NOMO-1 (cell line): ENCODE results near the gene ARID2.

ENCODE experiments used
- DNase-seq, 2 experiments: peaks; one replicate each; lab custom pipeline; 2025; ENCODE audit not compliant: unreplicated experiment in 2 of 2; lab: John Stamatoyannopoulos, UW

Gene ARID2

DNA sequence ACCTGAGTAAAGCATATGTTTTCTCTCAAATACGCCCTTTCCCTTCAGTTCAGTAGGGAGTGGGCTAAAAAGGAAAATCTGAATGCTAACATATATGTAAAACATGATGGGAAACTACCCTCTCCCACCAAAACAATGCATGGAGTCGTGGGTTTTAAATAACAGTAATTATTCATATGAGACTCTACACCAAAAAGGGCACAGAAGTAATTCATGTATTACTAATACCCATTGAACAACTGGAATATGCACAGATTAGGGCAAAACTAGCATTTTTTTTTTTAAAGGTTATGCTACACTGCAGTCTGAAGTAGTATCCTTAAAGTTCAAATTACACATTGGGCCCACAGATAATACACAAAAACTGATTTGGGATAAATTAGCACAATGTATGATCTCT lies 8.1 kb upstream of the ARID2 start:
- DNase-seq: no peak

GRCh38 chr12:45721954-45722353 lies 7.6 kb upstream of the ARID2 start:
- no peak for DNase-seq

- peak in 1 of 2 experiments; percentile 74 for DNase-seq
Observed at GRCh38 chr12:45725631-45726602, 3.6 kb upstream of the ARID2 start.

DNA sequence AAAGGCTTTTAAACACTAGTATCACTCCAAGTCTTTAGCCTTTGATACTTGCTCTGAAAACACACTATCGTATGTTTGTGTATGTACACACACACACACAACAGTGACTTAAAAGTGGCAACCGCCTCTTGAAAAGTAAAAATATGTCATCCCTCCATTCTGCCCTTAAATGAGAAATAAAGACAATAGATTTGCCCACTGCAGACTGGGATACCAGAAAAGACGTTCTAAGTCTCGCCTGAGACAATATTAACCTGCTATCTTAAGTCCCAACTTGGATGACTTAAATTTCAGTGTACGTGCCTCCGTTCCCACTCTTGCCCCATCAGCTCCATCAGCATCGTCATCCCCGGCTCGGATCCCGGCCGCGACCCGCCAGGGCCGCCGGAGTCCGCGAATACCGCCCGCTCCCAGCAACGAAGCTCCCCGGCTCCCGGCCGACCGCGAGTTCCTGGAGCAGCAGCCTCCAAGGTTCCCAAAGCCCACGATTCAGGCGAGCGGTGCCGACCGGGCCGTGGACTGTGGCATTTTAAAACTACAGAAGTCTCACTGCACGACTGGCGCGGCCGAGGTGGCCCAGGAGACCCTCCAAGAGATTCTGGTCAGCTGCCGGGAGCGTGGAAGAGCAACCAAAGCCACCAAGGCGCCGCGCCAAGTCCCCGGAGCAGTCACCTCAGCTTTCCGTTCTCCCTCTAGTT lies 2.8 kb upstream of the ARID2 start:
- no peak for DNase-seq

DNA sequence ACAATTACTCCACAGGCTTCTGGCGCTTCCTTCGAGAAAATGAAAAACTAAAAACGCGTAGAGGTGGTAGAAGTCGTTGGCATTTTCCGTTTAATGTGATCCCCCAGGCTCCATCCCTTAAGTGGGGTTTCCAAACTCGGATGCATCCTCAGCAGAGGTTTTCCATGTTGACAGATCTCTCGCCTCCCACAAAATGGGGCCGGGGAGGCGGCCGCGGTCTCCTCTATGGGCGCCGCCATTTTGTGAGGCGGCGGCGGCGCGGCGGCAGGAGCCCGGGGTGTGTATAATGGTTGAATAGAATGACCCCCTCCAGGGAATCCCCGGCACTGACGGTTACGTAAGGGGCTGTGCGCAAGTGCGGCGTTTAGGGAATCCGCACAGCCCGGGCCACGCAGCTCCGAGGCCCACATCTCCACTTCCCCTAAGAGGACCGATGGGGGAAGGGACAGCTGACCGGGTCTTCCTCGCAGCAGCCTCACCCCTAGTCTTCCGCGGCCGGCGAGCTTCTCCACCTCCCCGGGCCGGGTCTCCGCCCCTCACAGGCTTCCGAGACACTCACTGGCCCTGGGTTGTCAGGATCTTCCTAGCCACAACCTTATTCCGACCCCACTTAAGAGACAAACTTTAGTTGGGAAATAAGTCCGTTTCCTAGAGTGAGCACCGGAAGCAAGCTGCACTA lies 2.1 kb upstream of the ARID2 start:
- DNase-seq: peak; percentile 98 to 99

DNA sequence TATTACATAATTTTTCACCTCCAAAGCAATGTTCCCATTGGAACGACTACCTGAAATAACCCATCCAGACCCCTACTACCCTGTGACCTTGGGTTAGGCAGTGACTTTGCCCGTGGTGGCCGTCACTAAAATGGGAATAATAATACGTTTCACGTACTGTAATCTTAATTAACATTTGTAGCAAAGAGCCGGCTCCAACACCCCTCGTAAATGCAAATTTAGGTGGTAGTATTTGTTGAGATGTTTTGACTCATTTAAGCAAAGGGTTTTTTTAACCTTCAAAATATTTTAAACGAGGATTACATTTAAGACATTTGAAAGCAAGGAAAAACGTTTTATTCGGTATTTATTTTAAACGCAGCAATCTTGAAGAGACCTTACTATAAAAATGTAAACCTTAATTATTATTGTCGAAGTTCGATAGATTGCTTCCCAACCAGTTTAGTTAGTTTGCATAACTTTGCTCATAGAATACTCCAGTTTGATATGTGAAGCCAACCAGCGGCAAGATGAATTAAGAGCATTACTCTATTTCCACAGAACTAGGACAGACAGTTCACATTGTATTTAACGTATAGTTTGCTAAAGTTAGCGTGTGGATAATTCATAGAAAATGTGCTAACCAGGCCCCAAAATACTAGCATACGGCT lies 1.4 kb upstream of the ARID2 start:
- no peak for DNase-seq

DNA sequence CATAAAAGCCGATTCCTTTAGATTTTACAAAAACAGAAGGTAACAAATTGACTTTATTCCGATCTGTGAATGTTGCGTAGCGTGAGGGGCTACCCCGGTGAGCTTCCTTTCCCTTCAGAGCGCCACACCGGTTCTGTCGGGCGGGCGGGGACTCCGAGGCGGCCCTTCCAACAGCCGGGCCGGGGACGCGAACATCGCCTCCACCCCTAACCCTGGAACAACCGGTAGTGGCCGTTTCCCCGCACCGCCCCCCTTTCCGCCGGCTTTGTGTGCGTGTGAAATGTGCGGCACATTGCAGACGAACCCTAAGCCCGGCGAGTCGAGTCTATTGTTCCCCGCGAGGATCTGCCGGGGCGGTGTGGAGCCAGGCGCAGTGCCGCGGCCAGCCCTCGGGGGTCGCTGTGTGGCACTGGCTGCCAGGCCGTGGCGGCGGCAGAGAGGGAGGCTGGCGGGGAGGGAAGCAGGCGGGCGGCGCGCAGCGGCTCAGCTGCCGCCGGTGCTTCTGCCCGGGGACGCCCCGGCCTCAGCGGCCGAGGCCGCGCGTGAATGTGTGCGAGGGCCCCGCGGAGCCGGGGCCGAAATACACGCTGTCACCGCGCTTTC lies 775 bp upstream of the ARID2 start:
- DNase-seq: peak; percentile 91 to 98

- no peak for DNase-seq
Observed at GRCh38 chr12:45730084-45730347, 510 bp downstream of the ARID2 start.

DNA sequence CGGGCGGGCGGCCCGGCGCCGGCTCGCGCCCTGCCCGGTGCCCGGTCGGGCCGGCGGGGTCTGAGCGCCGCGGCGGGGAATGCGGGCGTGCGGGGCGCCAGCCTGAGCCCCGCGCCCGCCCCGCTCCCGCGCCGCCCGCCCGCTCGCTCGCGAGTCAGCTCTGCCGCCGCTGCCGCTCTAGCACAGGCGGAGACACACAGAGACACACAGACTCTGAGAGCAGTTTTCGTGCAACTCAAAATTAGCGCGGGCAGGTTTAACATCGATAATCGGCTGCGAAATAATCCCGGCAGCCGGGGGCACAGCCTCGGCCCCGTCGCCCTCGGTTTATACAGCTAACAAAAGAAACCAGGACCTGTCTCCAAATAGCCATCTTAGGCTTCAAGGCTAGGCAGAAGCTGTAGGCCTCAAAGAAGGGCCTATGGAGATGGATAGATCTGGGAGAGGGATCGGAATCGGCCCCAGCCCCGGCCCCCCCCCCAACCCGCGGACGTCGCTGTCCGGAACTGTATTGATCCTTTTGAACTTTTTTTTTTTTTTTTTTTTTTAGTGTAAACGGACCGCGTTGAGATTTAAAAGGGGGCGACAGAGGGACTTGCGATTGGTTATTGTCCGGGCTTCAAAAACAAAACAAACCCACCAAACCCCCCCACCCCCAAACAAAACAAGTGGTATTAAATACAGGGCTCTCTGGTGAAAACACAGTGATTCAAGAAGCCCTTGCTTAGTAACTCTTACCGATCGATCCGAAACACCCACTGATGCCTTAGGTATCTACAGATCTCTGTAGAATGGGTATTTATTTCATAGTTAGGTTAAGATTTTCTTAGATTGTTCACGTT lies 1.1 kb downstream of the ARID2 start:
- peak in 1 of 2 experiments; percentile 56 for DNase-seq

DNA sequence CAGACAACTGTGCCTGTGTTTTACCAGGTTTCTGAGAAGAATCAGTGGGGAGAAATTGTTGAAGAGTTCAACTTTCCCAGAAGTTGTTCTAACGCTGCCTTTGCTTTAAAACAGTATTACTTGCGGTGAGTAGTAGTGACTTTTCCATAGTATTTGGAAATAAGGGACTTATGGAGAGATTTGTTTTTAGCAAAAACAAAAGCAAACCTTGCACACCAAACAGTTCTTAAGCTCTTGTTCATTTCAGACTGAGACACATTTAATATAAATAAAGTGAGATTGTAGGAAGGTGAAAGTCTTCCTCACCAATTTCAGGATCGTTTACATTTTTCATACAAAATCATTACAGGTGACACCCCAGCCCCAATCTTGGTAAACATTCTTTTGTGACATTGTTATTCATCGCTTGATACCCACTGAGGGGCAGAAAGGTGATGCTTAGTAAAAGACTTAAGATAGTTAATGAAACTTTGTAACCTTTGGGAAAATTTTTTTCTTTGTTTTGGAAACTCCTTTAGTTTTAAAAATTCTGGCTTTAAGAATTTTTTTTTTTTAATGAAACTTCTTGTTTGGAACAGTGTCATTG lies 1.8 kb downstream of the ARID2 start:
- no peak for DNase-seq

DNA sequence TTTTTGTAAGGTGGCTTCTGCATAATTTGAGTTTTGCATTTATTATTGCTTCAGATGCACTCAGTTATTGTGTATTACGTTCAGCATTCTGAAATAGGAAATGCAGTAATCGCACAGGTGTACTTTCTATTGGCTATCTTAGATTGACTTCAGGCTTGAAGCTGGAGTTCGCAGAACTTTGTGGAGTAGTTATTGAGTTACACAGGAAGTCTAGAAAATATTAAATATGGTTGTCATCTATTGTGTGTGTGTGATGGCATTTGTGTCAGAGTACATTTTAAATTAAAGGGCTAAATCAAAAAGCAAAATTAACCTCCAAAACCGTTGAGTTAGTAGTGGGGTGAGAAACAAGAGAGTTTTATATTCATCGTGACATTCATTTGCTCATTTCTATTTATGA lies 2.7 kb downstream of the ARID2 start:
- DNase-seq: peak; percentile 51 to 73

DNA sequence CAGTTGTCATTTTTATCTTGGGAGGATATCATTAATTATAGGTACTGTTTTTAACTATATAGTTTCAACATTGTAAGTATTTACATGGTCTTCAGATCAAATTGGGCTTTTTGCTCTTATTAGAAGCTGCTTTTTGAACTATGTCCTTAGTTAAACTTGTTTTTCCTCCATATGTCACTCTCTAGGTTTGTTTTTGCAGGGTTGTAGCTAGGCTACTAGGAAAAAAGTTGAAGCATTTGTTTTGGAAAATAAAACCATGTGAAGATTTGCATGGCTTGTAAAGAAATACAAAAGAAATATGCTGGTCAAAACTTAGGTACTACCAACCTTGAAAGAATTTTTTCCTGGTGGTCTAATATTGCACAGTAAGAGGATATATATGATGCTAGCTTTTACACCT lies 3.4 kb downstream of the ARID2 start:
- no peak for DNase-seq

GRCh38 chr12:45737638-45738037 lies 8.1 kb downstream of the ARID2 start:
- DNase-seq: no peak

DNA sequence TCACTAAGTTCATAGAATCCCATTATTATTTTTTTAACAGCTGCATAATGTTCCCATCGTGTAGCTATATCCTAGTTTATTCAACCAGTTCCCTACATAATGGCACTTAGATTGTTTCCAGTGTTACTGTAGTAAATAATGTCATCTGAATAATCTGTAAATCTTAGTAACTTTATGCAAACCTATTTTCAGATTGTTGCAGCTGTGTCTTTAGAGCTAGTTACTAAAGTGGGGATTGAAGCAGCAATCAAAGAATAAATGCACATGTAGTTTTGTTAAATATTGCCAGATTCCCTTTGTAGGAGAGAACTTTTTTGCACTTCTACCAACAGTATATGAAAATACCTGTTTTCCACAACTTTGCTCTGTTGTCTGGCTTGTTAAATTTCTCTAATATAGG lies 13.1 kb downstream of the ARID2 start:
- no peak for DNase-seq

DNA sequence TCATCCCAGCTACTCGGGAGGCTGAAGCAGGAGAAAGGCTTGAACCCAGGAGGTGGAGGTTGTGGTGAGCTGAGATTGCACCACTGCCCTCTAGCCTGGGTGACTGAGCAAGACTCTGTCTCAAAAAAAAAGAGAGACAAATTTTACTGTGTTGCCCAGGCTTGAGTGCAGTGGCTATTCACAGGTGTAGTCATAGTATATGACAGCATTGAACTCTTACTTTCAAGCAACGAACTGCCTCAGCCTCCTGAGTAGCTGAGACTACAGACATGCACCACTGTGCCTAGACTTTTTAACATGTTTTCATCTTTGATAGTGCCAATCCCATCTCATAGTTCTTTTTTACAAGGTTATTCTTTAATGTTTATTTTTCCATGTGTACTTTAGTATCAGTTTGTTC lies 13.7 kb downstream of the ARID2 start:
- DNase-seq: no peak

DNA sequence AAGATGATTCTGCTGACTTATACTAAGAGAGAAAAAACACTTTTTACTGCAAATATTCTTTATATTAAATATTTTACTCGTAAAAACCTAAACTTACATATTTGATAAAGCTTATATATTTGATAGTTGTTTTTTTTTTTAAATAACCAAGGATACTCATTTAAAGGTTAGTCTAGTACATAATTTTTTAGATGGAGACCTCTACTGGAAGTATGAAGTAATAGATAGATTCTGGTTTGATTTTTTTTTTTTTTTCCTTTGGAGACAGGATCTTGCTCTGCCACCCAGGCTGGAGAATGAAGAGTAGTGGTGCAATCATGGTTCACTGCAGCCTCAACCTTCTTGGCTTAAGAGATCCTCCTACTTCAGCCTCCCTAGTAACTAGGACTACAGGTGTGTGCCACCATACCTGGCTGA lies 16.4 kb downstream of the ARID2 start:
- DNase-seq: peak in 1 of 2 experiments; percentile 49

DNA sequence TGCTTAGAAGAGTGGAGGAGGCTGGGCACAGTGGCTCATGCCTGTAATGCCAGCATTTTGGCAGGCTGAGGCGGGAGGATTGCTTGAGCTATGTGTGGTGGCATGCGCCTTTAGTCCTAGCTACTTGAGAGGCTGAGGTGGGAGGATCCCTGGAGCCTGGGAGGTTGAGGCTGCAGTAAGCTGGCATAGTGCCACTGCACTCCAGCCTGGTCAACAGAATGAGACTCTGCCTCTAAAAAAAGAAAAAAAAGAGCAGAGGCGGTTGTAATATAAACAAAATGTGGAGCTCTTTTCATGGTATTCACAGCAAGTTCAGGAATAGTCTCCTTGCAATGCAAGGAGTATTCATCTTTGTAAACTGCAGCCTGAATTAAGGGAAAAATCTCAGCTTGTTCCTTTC lies 27.2 kb downstream of the ARID2 start:
- DNase-seq: no peak

DNA sequence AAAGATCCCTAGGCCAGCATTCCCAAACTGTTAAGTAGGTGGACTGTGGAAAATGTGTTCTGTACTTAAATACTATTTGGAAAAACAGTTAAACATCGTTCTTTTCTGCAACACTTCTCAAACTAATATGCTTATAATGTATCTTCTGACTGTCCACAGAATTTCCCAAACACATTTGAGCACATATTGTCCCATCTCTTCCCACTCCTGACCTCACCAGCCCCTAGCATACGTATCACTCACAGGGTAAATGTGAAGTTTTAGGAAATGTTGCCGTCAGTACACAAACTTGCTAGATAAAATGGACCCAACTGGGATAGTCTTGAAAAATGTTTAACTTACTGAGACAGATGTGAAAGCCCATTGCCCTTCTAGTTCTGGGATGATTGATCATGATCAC lies 27.7 kb downstream of the ARID2 start:
- no peak for DNase-seq

DNA sequence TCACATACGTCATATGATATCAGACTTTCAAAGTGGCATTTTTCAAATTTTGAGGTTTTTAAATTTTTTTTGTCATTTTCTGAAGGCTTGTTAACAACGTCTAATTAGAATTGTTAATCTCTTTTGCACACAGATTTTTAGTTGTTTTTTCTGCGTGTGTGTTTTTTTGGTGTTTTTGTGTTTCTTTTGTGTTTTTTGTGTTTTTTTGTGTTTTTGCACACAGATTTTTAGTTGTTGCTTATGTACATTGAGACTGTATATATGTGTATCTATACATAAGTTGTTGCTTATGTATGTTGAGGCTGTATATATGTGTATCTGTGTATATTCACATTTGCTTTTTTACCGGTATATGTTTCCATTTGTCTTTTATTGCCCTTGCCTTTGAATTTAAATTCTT lies 30.8 kb downstream of the ARID2 start:
- DNase-seq: no peak
